HEK293 (cell line): Measurements from ENCODE around the gene GRIK4.

Source experiments
- CTCF ChIA-PET: fragments of 350-600 bp; formaldehyde crosslinking; extraction: SDS; loops from one replicate; lab custom pipeline; 2021; ENCODE audit warnings: antibody characterized with exemption; lab: Yijun Ruan, JAX
- POLR2A ChIA-PET: fragments of 300-600 bp; formaldehyde crosslinking; extraction: SDS; loops from one replicate; lab custom pipeline; 2020; ENCODE audit warnings: antibody characterized with exemption, inconsistent platforms; lab: Yijun Ruan, JAX
- H3K27ac ChIP-seq: fragments of 200-500 bp; sonication (Bioruptor generic); 2 replicates; pipeline ENCODE4 v1.5.1; 2014; ENCODE audit warnings: low read depth, low read length, control low read depth, inconsistent platforms; ENCODE audit errors: extremely low read depth
- H3K36me3 ChIP-seq, 2 experiments: fragments of 200-500 bp in 1 of 2; sonication (Bioruptor generic) in 1 of 2; 1 replicate in 1 of 2; 2 replicates in 1 of 2; pipeline ENCODE4 v1.5.1; 2014 to 2017; ENCODE audit warnings: inconsistent platforms in 2 of 2, low read length in 2 of 2; ENCODE audit not compliant: control insufficient read depth in 2 of 2, insufficient read depth in 1 of 2
- H3K4me1 ChIP-seq: fragments of 200-500 bp; sonication (Bioruptor generic); 2 replicates; pipeline ENCODE4 v1.5.1; 2014; ENCODE audit warnings: mild to moderate bottlenecking, low read length, inconsistent platforms; ENCODE audit not compliant: control insufficient read depth, insufficient read depth
- H3K4me3 ChIP-seq: 2 replicates; pipeline ENCODE4 v1.5.1; 2011; ENCODE audit warnings: low read depth, mild to moderate bottlenecking, control low read depth, low read length, moderate library complexity
- H3K9me3 ChIP-seq: fragments of 200-500 bp; sonication (Bioruptor generic); 2 replicates; pipeline ENCODE4 v1.5.1; 2014; ENCODE audit warnings: low read depth, low read length, inconsistent platforms; ENCODE audit not compliant: control insufficient read depth, insufficient read depth
- IKZF3 ChIP-seq: fragments of 450-650 bp; IDR thresholded peaks from 2 replicates; pipeline ENCODE4 v1.5.0; 2018; ENCODE audit warnings: missing biosample characterization, mild to moderate bottlenecking, missing genetic modification characterization, moderate library complexity
- KLF1 ChIP-seq: fragments of 450-650 bp; formaldehyde crosslinking; IDR thresholded peaks from 2 replicates; pipeline ENCODE4 v1.5.1; 2016; ENCODE audit warnings: missing biosample characterization, missing genetic modification characterization
- MYNN ChIP-seq: fragments of 450-650 bp; formaldehyde crosslinking; IDR thresholded peaks from 2 replicates; pipeline ENCODE4 v1.5.1; 2016; ENCODE audit warnings: missing biosample characterization, missing genetic modification characterization, borderline replicate concordance
- PRDM1 ChIP-seq: fragments of 450-650 bp; formaldehyde crosslinking; IDR thresholded peaks from 2 replicates; pipeline ENCODE4; 2016; ENCODE audit warnings: missing biosample characterization, missing genetic modification characterization
- WT1 ChIP-seq: fragments of 450-650 bp; formaldehyde crosslinking; IDR thresholded peaks from 2 replicates; pipeline ENCODE4 v1.5.1; 2016; ENCODE audit warnings: missing biosample characterization, missing genetic modification characterization
- YY2 ChIP-seq: fragments of 450-650 bp; formaldehyde crosslinking; IDR thresholded peaks from 2 replicates; pipeline ENCODE4 v1.5.1; 2016; ENCODE audit warnings: missing biosample characterization, missing genetic modification characterization
- ZBTB1 ChIP-seq: fragments of 450-650 bp; formaldehyde crosslinking; IDR thresholded peaks from 2 replicates; pipeline ENCODE4 v1.5.1; 2016; ENCODE audit warnings: missing biosample characterization, missing genetic modification characterization
- ZBTB17 ChIP-seq: fragments of 450-650 bp; formaldehyde crosslinking; IDR thresholded peaks from 2 replicates; pipeline ENCODE4 v1.5.1; 2016; ENCODE audit warnings: missing biosample characterization, missing genetic modification characterization
- ZBTB21 ChIP-seq: fragments of 450-650 bp; formaldehyde crosslinking; IDR thresholded peaks from 2 replicates; pipeline ENCODE4 v1.5.1; 2017; ENCODE audit warnings: missing biosample characterization, missing genetic modification characterization
- ZFP37 ChIP-seq: fragments of 450-650 bp; formaldehyde crosslinking; IDR thresholded peaks from 2 replicates; pipeline ENCODE4 v1.5.1; 2016; ENCODE audit warnings: missing biosample characterization, missing genetic modification characterization
- ZNF169 ChIP-seq: fragments of 450-650 bp; formaldehyde crosslinking; IDR thresholded peaks from 2 replicates; pipeline ENCODE4 v1.5.1; 2016; ENCODE audit warnings: missing biosample characterization, missing genetic modification characterization
- ZNF335 ChIP-seq: fragments of 450-650 bp; formaldehyde crosslinking; conservative IDR thresholded peaks from 2 replicates; pipeline ENCODE4 v1.5.1; 2016; ENCODE audit warnings: missing biosample characterization, missing genetic modification characterization
- ZNF416 ChIP-seq: fragments of 450-650 bp; formaldehyde crosslinking; IDR thresholded peaks from 2 replicates; pipeline ENCODE4 v1.5.1; 2016; ENCODE audit warnings: missing biosample characterization, missing genetic modification characterization
- ZNF529 ChIP-seq: fragments of 450-650 bp; formaldehyde crosslinking; IDR thresholded peaks from 2 replicates; pipeline ENCODE4 v1.5.1; 2017; ENCODE audit warnings: missing genetic modification characterization, missing biosample characterization; ENCODE audit not compliant: insufficient replicate concordance
- ZNF629 ChIP-seq: fragments of 450-650 bp; formaldehyde crosslinking; IDR thresholded peaks from 2 replicates; pipeline ENCODE4 v1.5.1; 2017; ENCODE audit warnings: missing biosample characterization, missing genetic modification characterization
- ZNF654 ChIP-seq: fragments of 450-650 bp; formaldehyde crosslinking; IDR thresholded peaks from 2 replicates; pipeline ENCODE4 v1.5.1; 2016; ENCODE audit warnings: low read depth, missing biosample characterization, missing genetic modification characterization
- ZNF747 ChIP-seq: fragments of 450-650 bp; formaldehyde crosslinking; IDR thresholded peaks from 2 replicates; pipeline ENCODE4 v1.5.1; 2016; ENCODE audit warnings: missing biosample characterization, missing genetic modification characterization
- TF ChIP-seq, protein P1 (sequence below): fragments of 450-650 bp; formaldehyde crosslinking; IDR thresholded peaks from 2 replicates; pipeline ENCODE4 v1.5.1; 2016; ENCODE audit warnings: missing biosample characterization, missing genetic modification characterization
- TF ChIP-seq, protein P2 (sequence below): fragments of 450-650 bp; formaldehyde crosslinking; IDR thresholded peaks from 2 replicates; pipeline ENCODE4 v1.5.1; 2016; ENCODE audit warnings: missing biosample characterization, missing genetic modification characterization
- TF ChIP-seq, protein P3 (sequence below): fragments of 450-650 bp; formaldehyde crosslinking; IDR thresholded peaks from 2 replicates; pipeline ENCODE4 v1.5.1; 2017; ENCODE audit warnings: missing biosample characterization, missing genetic modification characterization
- TF ChIP-seq, protein P4 (sequence below): fragments of 450-650 bp; formaldehyde crosslinking; IDR thresholded peaks from 2 replicates; pipeline ENCODE4; 2016; ENCODE audit warnings: missing biosample characterization, missing genetic modification characterization
- TF ChIP-seq, protein P5 (sequence below): fragments of 450-650 bp; formaldehyde crosslinking; IDR thresholded peaks from 2 replicates; pipeline ENCODE4 v1.5.1; 2016; ENCODE audit warnings: missing biosample characterization, missing genetic modification characterization
- TF ChIP-seq, protein P6 (sequence below): fragments of 450-650 bp; formaldehyde crosslinking; IDR thresholded peaks from 2 replicates; pipeline ENCODE4 v1.5.1; 2016; ENCODE audit warnings: missing biosample characterization, missing genetic modification characterization

Gene GRIK4

DNA sequence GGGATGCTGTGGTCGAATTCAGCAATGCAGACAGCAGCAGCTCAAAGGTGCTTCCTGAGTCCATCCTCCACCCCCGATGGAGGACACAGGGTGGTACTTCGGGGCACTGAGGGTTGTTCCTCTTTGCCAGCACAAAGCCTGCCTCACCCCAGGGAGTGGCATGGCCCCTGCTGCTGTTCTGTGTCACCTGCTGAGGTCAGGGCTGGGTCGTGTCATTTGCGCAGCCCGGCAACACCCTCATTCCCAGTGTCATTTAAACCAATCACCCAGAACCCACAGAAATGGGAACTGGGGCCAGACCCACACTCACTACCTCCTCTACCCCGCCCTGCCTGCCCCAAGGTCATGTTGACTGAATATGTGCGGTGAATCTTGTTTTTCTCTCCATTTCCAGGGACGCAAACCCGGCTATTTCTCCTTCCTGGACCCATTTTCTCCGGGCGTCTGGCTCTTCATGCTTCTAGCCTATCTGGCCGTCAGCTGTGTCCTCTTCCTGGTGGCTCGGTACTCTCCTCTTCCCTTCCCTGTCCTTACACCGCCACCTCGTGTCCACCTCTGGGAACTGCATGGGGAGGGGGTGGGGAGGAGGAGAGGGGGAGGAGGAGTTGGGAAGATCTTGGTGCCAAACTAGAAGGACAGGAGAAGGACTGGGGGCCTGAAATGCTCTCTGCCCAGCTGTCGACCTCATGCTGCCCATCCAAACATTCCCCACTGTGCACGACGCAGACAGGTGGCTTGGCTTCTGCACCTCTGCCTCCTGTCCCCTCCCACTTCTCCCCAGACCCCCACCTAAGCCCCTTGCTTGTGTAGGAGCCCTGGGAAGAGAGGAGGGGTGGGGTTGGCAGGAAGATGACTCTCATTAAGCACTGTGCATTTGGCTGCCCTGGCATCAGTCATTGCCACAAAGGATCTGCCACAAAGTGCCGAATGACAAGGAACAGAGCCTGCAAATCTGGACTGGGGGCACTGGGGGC lies 441.2 kb downstream of the GRIK4 start:
- H3K9me3 ChIP-seq: no peaks in the 10 kb centered on the region
- H3K27ac ChIP-seq: no peak overlapping the region
- POLR2A ChIA-PET: interaction anchor here (0.6 kb wide), 1 partner anchor 647 kb away, joined by 3 read pairs; no protein-coding TSS in a partner anchor
- no peak overlapping the region for H3K4me3 ChIP-seq
- CTCF ChIA-PET: interaction anchor here (0.5 to 2.2 kb wide), 11 partner anchors 10 to 953 kb away, joined by 3 to 18 read pairs (median 4); no protein-coding TSS in a partner anchor
- no peaks in the 10 kb centered on the region for H3K36me3 ChIP-seq
- H3K4me1 ChIP-seq: no peaks in the 10 kb centered on the region
- TF ChIP-seq ZBTB17: peak; percentile 94
- TF ChIP-seq ZNF654: peak; percentile 73
- TF ChIP-seq ZNF169: no peak
- TF ChIP-seq KLF1 (tag by site-specific recombination): peak; percentile 45
- TF ChIP-seq, protein P1, sequence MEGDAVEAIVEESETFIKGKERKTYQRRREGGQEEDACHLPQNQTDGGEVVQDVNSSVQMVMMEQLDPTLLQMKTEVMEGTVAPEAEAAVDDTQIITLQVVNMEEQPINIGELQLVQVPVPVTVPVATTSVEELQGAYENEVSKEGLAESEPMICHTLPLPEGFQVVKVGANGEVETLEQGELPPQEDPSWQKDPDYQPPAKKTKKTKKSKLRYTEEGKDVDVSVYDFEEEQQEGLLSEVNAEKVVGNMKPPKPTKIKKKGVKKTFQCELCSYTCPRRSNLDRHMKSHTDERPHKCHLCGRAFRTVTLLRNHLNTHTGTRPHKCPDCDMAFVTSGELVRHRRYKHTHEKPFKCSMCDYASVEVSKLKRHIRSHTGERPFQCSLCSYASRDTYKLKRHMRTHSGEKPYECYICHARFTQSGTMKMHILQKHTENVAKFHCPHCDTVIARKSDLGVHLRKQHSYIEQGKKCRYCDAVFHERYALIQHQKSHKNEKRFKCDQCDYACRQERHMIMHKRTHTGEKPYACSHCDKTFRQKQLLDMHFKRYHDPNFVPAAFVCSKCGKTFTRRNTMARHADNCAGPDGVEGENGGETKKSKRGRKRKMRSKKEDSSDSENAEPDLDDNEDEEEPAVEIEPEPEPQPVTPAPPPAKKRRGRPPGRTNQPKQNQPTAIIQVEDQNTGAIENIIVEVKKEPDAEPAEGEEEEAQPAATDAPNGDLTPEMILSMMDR (tag by site-specific recombination): peak; percentile 23; the same call in 1 of the 2 replicates

DNA sequence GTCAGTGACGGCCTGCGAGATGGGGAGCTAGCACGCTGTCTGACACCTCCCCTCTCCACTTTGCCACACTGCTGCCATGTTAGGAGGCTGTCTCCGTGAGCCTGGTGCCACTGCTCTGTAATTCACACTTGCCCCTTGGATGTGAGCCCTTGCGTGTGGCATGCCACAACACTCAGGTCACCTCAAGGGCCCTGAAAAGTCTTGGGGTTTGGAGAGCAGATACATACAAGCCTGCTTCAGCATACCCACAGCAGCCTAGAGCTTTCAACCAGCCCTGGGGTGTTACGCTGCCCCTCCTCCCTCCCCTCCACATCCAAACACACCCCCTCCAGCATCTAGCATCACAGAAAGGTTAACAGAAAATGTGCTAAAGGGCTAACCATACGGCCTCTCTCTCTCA lies 442.8 kb downstream of the GRIK4 start:
- Histone ChIP-seq H3K9me3 (no peaks in the 10 kb centered on the region), H3K4me1 (no peaks in the 10 kb centered on the region), H3K4me3 (no peak overlapping the region), H3K27ac (no peak overlapping the region), H3K36me3 (no peaks in the 10 kb centered on the region)
- ChIA-PET POLR2A (no interaction called here), CTCF (interaction anchor here (0.7 to 2.2 kb wide), 6 partner anchors 9 to 784 kb away, joined by 3 to 18 read pairs (median 5); no protein-coding TSS in a partner anchor)
- no peak for TF ChIP-seq ZNF747
- no peak for TF ChIP-seq MYNN (tag by site-specific recombination)
- TF ChIP-seq ZBTB1 (tag by site-specific recombination): no peak
- no peak for TF ChIP-seq ZNF529
- TF ChIP-seq IKZF3 (tag by site-specific recombination): no peak
- TF ChIP-seq PRDM1 (tag by site-specific recombination): no peak
- TF ChIP-seq, protein P2, sequence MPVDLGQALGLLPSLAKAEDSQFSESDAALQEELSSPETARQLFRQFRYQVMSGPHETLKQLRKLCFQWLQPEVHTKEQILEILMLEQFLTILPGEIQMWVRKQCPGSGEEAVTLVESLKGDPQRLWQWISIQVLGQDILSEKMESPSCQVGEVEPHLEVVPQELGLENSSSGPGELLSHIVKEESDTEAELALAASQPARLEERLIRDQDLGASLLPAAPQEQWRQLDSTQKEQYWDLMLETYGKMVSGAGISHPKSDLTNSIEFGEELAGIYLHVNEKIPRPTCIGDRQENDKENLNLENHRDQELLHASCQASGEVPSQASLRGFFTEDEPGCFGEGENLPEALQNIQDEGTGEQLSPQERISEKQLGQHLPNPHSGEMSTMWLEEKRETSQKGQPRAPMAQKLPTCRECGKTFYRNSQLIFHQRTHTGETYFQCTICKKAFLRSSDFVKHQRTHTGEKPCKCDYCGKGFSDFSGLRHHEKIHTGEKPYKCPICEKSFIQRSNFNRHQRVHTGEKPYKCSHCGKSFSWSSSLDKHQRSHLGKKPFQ (tag by site-specific recombination): no peak
- TF ChIP-seq, protein P3, sequence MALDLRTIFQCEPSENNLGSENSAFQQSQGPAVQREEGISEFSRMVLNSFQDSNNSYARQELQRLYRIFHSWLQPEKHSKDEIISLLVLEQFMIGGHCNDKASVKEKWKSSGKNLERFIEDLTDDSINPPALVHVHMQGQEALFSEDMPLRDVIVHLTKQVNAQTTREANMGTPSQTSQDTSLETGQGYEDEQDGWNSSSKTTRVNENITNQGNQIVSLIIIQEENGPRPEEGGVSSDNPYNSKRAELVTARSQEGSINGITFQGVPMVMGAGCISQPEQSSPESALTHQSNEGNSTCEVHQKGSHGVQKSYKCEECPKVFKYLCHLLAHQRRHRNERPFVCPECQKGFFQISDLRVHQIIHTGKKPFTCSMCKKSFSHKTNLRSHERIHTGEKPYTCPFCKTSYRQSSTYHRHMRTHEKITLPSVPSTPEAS (tag by site-specific recombination): no peak
- no peak for TF ChIP-seq ZBTB21
- TF ChIP-seq ZNF416 (tag by site-specific recombination): no peak
- no peak for TF ChIP-seq ZNF629 (tag by site-specific recombination)
- no peak for TF ChIP-seq ZFP37 (tag by site-specific recombination)
- no peak for TF ChIP-seq YY2
- TF ChIP-seq WT1 (tag by site-specific recombination): no peak
- TF ChIP-seq, protein P4, sequence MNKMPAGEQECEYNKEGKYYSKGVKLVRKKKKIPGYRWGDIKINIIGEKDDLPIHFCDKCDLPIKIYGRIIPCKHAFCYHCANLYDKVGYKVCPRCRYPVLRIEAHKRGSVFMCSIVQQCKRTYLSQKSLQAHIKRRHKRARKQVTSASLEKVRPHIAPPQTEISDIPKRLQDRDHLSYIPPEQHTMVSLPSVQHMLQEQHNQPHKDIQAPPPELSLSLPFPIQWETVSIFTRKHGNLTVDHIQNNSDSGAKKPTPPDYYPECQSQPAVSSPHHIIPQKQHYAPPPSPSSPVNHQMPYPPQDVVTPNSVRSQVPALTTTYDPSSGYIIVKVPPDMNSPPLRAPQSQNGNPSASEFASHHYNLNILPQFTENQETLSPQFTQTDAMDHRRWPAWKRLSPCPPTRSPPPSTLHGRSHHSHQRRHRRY: no peak
- no peak for TF ChIP-seq ZNF335 (tag by site-specific recombination)
- TF ChIP-seq, protein P5, sequence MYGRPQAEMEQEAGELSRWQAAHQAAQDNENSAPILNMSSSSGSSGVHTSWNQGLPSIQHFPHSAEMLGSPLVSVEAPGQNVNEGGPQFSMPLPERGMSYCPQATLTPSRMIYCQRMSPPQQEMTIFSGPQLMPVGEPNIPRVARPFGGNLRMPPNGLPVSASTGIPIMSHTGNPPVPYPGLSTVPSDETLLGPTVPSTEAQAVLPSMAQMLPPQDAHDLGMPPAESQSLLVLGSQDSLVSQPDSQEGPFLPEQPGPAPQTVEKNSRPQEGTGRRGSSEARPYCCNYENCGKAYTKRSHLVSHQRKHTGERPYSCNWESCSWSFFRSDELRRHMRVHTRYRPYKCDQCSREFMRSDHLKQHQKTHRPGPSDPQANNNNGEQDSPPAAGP (tag by site-specific recombination): no peak
- TF ChIP-seq, protein P6, sequence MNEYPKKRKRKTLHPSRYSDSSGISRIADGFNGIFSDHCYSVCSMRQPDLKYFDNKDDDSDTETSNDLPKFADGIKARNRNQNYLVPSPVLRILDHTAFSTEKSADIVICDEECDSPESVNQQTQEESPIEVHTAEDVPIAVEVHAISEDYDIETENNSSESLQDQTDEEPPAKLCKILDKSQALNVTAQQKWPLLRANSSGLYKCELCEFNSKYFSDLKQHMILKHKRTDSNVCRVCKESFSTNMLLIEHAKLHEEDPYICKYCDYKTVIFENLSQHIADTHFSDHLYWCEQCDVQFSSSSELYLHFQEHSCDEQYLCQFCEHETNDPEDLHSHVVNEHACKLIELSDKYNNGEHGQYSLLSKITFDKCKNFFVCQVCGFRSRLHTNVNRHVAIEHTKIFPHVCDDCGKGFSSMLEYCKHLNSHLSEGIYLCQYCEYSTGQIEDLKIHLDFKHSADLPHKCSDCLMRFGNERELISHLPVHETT: no peak
